Right atrium auricular region (tissue), 2 donors: ENCODE measurements around the gene RALGPS2. TPM values are rescaled to one million over a fixed set of nuclear protein-coding genes. Genes with fewer than 3 reads are reported as not detected.
"Not testable (repeated sequence)": the region's sequence is repeated elsewhere in the genome, so short reads cannot be mapped to it uniquely, and the experiment has no call there.

Source experiments
- DNase-seq: peaks from one replicate; pipeline ENCODE4 v3.0.0-alpha.2; 2019; ENCODE audit warnings: low spot score
- H3K27ac ChIP-seq, 2 donors: fragments of 200-600 bp; sonication (generic); 1 replicate in 1 of 2; 2 replicates in 1 of 2; pipeline ENCODE4 v1.5.1; 2016 to 2019
- H3K27me3 ChIP-seq, 2 donors: fragments of 200-600 bp; sonication (generic); one replicate each; pipeline versions ENCODE4 v1.5.1 to v1.6.0; 2017 to 2019
- H3K36me3 ChIP-seq: fragments of 200-600 bp; sonication (generic); one replicate; pipeline ENCODE4 v1.5.1; 2016
- H3K4me1 ChIP-seq, 2 donors: fragments of 200-600 bp; sonication (generic); one replicate each; pipeline versions ENCODE4 v1.5.1 to v1.6.0; 2017 to 2019
- H3K4me3 ChIP-seq, 2 donors: fragments of 200-600 bp; sonication (generic); 1 replicate in 1 of 2; 2 replicates in 1 of 2; pipeline ENCODE4 v1.5.1; 2017 to 2019; ENCODE audit warnings: mild to moderate bottlenecking in 1 of 2, moderate library complexity in 1 of 2
- H3K9me3 ChIP-seq, 2 donors: fragments of 200-600 bp; sonication (generic); one replicate each; pipeline ENCODE4 v1.5.1; 2019
- total RNA-seq, 2 donors: library from RNA; depleted of rRNA; stranded (reverse); fragments of >200 nt; gene quantifications; one replicate each; pipeline ENCODE4 v1.1.0, GENCODE V29; 2016
- TF ChIP-seq, protein P1 (sequence below), 2 donors: fragments of 200-600 bp; sonication (generic); IDR thresholded peaks; one replicate each; pipeline ENCODE4 v1.5.1; 2019; ENCODE audit warnings: antibody characterized with exemption in 2 of 2

RALGPS2 gene
- total RNA-seq, 2 donors from 2014 or later = 9.0 to 16.1 TPM

DNA sequence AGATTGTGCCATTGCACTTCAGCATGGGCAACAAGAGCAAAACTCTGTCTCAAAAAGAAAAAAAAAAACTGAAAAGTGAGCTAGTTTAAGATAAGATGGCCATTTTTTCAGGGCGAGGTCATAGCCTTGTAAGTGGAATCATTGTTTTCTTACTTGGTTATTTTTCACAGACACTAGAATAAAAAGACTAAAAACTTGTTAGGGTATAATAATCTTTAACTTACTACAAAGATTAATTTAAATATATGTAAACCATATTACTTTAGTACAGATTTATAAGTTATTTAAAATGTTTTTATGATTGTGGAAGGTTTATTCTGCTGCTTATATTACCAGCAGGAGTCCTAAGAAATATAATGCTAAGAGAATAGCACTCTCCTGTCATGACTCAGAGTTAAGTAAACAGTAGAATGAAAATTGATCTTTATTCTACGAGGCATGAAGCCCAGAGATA, 122.4 kb downstream of the RALGPS2 start:
- H3K9me3 ChIP-seq = no peaks in the 10 kb centered on the region
- no peak overlapping the region for H3K27ac ChIP-seq
- H3K4me1 ChIP-seq = no peaks in the 10 kb centered on the region
- no peak for DNase-seq
- no peak overlapping the region for H3K4me3 ChIP-seq
- no peaks in the 10 kb centered on the region for H3K27me3 ChIP-seq
- TF ChIP-seq, protein P1, sequence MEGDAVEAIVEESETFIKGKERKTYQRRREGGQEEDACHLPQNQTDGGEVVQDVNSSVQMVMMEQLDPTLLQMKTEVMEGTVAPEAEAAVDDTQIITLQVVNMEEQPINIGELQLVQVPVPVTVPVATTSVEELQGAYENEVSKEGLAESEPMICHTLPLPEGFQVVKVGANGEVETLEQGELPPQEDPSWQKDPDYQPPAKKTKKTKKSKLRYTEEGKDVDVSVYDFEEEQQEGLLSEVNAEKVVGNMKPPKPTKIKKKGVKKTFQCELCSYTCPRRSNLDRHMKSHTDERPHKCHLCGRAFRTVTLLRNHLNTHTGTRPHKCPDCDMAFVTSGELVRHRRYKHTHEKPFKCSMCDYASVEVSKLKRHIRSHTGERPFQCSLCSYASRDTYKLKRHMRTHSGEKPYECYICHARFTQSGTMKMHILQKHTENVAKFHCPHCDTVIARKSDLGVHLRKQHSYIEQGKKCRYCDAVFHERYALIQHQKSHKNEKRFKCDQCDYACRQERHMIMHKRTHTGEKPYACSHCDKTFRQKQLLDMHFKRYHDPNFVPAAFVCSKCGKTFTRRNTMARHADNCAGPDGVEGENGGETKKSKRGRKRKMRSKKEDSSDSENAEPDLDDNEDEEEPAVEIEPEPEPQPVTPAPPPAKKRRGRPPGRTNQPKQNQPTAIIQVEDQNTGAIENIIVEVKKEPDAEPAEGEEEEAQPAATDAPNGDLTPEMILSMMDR (IDR thresholded peaks at IDR 0.05) = no peak
- no peaks in the 10 kb centered on the region for H3K36me3 ChIP-seq

DNA sequence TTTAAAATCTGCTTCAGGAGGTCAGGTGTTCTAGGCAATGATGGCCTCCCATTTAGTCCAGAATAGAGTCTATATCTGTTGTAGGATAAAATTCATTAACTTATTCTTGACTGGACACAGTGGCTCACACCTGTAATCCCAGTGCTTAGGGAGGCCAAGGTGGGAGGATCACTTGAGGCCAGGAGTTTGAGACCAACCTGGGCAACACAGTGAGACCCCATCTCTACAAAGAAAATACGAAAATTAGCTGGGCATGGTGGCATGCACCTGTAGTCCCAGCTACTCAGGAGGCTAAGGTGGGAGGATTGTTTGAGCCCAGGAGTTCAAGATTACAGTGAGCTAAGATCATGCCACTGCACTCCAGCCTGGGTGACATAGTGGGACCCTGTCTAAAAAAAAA, 122.9 kb downstream of the RALGPS2 start:
- H3K4me3 ChIP-seq, H3K9me3 ChIP-seq, H3K27me3 ChIP-seq, H3K27ac ChIP-seq, H3K4me1 ChIP-seq, DNase-seq, H3K36me3 ChIP-seq: not testable (repeated sequence)

DNA sequence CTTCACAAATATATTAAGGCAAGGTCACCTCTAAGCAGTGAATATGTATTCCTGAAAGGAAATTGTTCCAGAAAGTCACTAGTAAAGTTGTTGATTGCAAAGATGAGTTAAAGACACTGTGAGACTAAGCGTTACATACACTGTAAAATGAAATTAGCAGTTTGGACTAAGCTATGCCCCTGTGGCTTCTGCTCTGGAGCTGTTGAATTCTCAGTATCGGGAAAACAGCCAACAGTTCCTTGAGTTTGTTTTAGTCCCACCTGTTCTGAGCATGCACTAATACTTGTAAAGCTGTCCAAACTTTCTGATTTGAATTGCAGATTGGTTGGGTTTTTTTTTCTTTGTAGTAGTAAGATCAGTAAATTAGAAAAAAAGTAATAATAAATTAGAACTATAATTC, 124.9 kb downstream of the RALGPS2 start:
- Histone ChIP-seq H3K4me3 (no peak overlapping the region), H3K9me3 (no peaks in the 10 kb centered on the region), H3K36me3 (no peaks in the 10 kb centered on the region), H3K27me3 (no peaks in the 10 kb centered on the region), H3K4me1 (no peaks in the 10 kb centered on the region), H3K27ac (no peak overlapping the region)
- no peak for DNase-seq
- TF ChIP-seq, protein P1 (IDR thresholded peaks at IDR 0.05) = no peak

DNA sequence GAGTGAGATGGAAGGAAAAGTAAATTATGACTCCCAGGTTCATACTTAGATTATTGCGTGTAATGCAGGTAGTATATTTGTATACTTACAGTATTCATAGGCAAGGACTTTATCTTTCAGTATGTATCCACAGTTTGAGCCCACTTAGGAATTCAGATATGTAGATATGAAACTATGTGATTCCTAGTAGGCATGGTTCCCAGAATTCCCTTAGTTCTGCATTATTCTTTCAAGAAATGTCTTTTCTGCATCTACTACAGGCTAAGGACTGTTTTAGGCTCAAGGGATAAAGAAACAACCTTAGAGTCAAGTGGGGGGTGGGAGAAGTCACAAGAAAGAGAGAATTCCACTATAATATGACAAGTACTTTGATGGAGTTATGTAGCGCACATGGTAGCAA, 132.1 kb downstream of the RALGPS2 start:
- no peak overlapping the region for H3K4me3 ChIP-seq
- no peaks in the 10 kb centered on the region for H3K9me3 ChIP-seq
- TF ChIP-seq, protein P1 (IDR thresholded peaks at IDR 0.05) = no peak
- no peaks in the 10 kb centered on the region for H3K4me1 ChIP-seq
- no peak for DNase-seq
- H3K27me3 ChIP-seq = no peaks in the 10 kb centered on the region
- no peak overlapping the region for H3K27ac ChIP-seq
- no peaks in the 10 kb centered on the region for H3K36me3 ChIP-seq

DNA sequence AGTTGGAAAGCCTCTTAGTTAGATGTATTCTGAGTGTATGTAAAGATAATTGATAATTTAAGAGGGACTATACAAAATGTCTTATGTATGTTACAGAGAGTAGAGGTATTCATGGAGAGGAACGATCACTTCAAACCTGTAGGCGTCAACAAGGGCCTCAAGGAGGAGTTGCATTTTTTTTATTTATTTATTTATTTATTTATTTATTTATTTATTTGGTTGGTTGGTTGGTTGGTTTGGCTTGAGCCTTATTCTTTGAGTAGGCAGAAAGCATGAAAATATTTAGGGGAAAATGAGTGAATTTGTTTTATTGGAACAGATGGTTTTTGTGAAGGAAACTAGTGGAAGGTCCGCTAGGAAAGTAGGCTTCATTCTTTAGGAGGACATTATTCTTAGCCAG, 137.4 kb downstream of the RALGPS2 start:
- Histone ChIP-seq H3K4me3 (no peak overlapping the region), H3K4me1 (no peaks in the 10 kb centered on the region), H3K27ac (no peak overlapping the region), H3K36me3 (no peaks in the 10 kb centered on the region), H3K27me3 (no peaks in the 10 kb centered on the region), H3K9me3 (no peaks in the 10 kb centered on the region)
- no peak for DNase-seq
- TF ChIP-seq, protein P1 (IDR thresholded peaks at IDR 0.05) = no peak

DNA sequence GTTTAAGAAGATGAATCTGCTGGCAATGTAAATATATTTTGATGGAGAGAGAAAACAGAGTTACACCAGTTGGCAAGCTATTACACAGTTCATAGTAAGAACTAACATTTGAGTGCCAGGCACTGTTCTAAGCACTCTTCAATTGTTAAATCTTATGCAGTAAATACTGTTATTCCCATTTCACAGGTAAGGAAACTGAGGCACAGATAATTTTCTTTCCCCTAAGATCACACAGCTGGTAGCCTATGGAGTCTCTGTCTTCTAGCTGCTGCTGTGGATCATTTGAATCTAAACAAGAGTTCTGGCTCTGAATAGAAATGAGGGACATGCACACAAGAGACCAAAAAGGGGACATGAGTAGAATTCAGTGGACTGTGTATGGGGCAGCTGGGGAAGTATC, 137.8 kb downstream of the RALGPS2 start:
- Histone ChIP-seq H3K36me3 (no peaks in the 10 kb centered on the region), H3K4me3 (no peak overlapping the region), H3K27ac (no peak overlapping the region), H3K4me1 (no peaks in the 10 kb centered on the region), H3K27me3 (no peaks in the 10 kb centered on the region), H3K9me3 (no peaks in the 10 kb centered on the region)
- no peak for DNase-seq
- TF ChIP-seq, protein P1 (IDR thresholded peaks at IDR 0.05) = no peak
